IMR-90 (cell line): Measurements from ENCODE around the gene NUFIP2. TPM values are rescaled to one million over a fixed set of nuclear protein-coding genes. Genes with fewer than 3 reads are reported as not detected.

ENCODE experiments used
- ATAC-seq: fragments of 200-7000 bp; cut with Tn5 transposase; 2 replicates; pipeline ENCODE4 v1.9.1; 2020; ENCODE audit warnings: low read depth, mild to moderate bottlenecking, moderate library complexity
- BruUV-seq: library from RNA; stranded (reverse); fragments of 400-500 nt; replicated peaks from 2 replicates; lab custom pipeline; 2021; lab: Mats Ljungman, UMichigan
- CTCF ChIA-PET: fragments of 300-600 bp; formaldehyde crosslinking; extraction: SDS; loops from one replicate; lab custom pipeline; 2021; ENCODE audit warnings: antibody characterized with exemption; lab: Yijun Ruan, JAX
- POLR2A ChIA-PET: fragments of 300-600 bp; sonication (Branson Sonifier 250); formaldehyde crosslinking; loops from one replicate; lab custom pipeline; 2022; ENCODE audit warnings: antibody characterized with exemption; ENCODE audit not compliant: unreplicated experiment; lab: Charles Lee
- DNase-seq: peaks from one replicate; pipeline ENCODE4 v3.0.0; 2013
- H2AFZ ChIP-seq: replicated peaks from 2 replicates; pipeline ENCODE3; 2013; ENCODE audit warnings: low read length, mild to moderate bottlenecking; ENCODE audit not compliant: poor library complexity
- H2AK5ac ChIP-seq: 2 replicates; pipeline ENCODE4 v1.6.1; 2013; ENCODE audit warnings: low read depth, low read length, inconsistent platforms
- H2AK9ac ChIP-seq: replicated peaks from 2 replicates; pipeline ENCODE3; 2013; ENCODE audit warnings: mild to moderate bottlenecking, low read depth, low read length, moderate library complexity; ENCODE audit not compliant: poor library complexity
- H2BK120ac ChIP-seq: 2 replicates; pipeline ENCODE4 v1.6.1; 2013; ENCODE audit warnings: low read depth, low read length, inconsistent platforms
- H2BK15ac ChIP-seq: 3 replicates; pipeline ENCODE4 v1.6.1; 2013; ENCODE audit warnings: low read depth, low read length, inconsistent platforms
- H2BK20ac ChIP-seq: 2 replicates; pipeline ENCODE4 v1.6.1; 2013; ENCODE audit warnings: low read depth, mild to moderate bottlenecking, inconsistent platforms, low read length, moderate library complexity
- H2BK5ac ChIP-seq: 2 replicates; pipeline ENCODE4 v1.6.1; 2013; ENCODE audit warnings: mild to moderate bottlenecking, low read depth, low read length, inconsistent platforms; ENCODE audit not compliant: poor library complexity, severe bottlenecking
- H3K14ac ChIP-seq: replicated peaks from 2 replicates; pipeline ENCODE4 v1.6.1; 2013; ENCODE audit warnings: low read depth, low read length, inconsistent platforms
- H3K18ac ChIP-seq: 2 replicates; pipeline ENCODE4 v1.6.1; 2013; ENCODE audit warnings: low read depth, low read length, control low read depth
- H3K23ac ChIP-seq: 2 replicates; pipeline ENCODE4 v1.6.1; 2013; ENCODE audit warnings: low read depth, low read length, inconsistent platforms
- H3K27ac ChIP-seq: 2 replicates; pipeline ENCODE4 v1.5.1; 2013; ENCODE audit warnings: mild to moderate bottlenecking, control low read depth, low read length; ENCODE audit not compliant: insufficient read depth
- H3K27me3 ChIP-seq: 2 replicates; pipeline ENCODE4 v1.6.1; 2013; ENCODE audit warnings: low read length; ENCODE audit not compliant: control insufficient read depth, insufficient read depth
- H3K36me3 ChIP-seq: 2 replicates; pipeline ENCODE4 v1.6.1; 2013; ENCODE audit warnings: low read length, mixed read lengths; ENCODE audit not compliant: control insufficient read depth, insufficient read depth
- H3K4ac ChIP-seq: 2 replicates; pipeline ENCODE4 v1.6.1; 2013; ENCODE audit warnings: low read depth, low read length, inconsistent platforms
- H3K4me1 ChIP-seq: 2 replicates; pipeline ENCODE4 v1.6.1; 2013; ENCODE audit warnings: low read length, mixed read lengths; ENCODE audit not compliant: control insufficient read depth, insufficient read depth
- H3K4me2 ChIP-seq: 2 replicates; pipeline ENCODE4 v1.6.1; 2013; ENCODE audit warnings: low read depth, mild to moderate bottlenecking, control low read depth, low read length, moderate library complexity
- H3K4me3 ChIP-seq: 2 replicates; pipeline ENCODE4 v1.5.1; 2013; ENCODE audit warnings: low read depth, mild to moderate bottlenecking, control low read depth, low read length, moderate library complexity; ENCODE audit not compliant: insufficient read depth
- H3K56ac ChIP-seq: 2 replicates; pipeline ENCODE4 v1.6.1; 2013; ENCODE audit warnings: low read length, inconsistent platforms; ENCODE audit not compliant: insufficient read depth; ENCODE audit errors: extremely low read depth
- H3K79me1 ChIP-seq, 2 experiments: 2 replicates each; pipeline ENCODE4 v1.6.1; 2013; ENCODE audit warnings: low read length in 2 of 2, inconsistent platforms in 1 of 2, low read depth in 1 of 2
- H3K9ac ChIP-seq: 2 replicates; pipeline ENCODE4 v1.6.1; 2013; ENCODE audit warnings: low read depth, low read length, control low read depth
- H3K9me1 ChIP-seq: 2 replicates; pipeline ENCODE4 v1.6.1; 2013; ENCODE audit warnings: low read length, inconsistent platforms; ENCODE audit not compliant: insufficient read depth
- H3K9me3 ChIP-seq: 2 replicates; pipeline ENCODE4 v1.6.1; 2013; ENCODE audit warnings: low read length; ENCODE audit not compliant: control insufficient read depth, insufficient read depth
- H4K20me1 ChIP-seq: 2 replicates; pipeline ENCODE4 v1.6.1; 2013; ENCODE audit warnings: low read length, inconsistent platforms; ENCODE audit not compliant: insufficient read depth
- H4K5ac ChIP-seq: 2 replicates; pipeline ENCODE4 v1.6.1; 2013; ENCODE audit warnings: mild to moderate bottlenecking, low read depth, low read length, control low read depth
- H4K8ac ChIP-seq, 2 experiments: 2 replicates each; pipeline ENCODE4 v1.6.1; 2013; ENCODE audit warnings: low read depth in 2 of 2, low read length in 2 of 2, control low read depth in 1 of 2, inconsistent platforms in 1 of 2
- H4K91ac ChIP-seq: 2 replicates; pipeline ENCODE4 v1.6.1; 2013; ENCODE audit warnings: low read depth, low read length, inconsistent platforms; ENCODE audit not compliant: insufficient read depth
- BHLHE40 ChIP-seq: fragments of 150-350 bp; IDR thresholded peaks from 2 replicates; pipeline ENCODE4 v1.6.1; 2016; ENCODE audit warnings: mild to moderate bottlenecking, low read depth, low read length
- CEBPB ChIP-seq: IDR thresholded peaks from 2 replicates; pipeline ENCODE4 v1.6.1; 2012; ENCODE audit warnings: low read depth, low read length, improper control_type of control experiment
- CHD1 ChIP-seq: IDR thresholded peaks from 2 replicates; pipeline ENCODE4 v1.6.1; 2012; ENCODE audit warnings: low read depth, low read length, improper control_type of control experiment
- FOS ChIP-seq: fragments of 150-350 bp; IDR thresholded peaks from 2 replicates; pipeline ENCODE4 v1.6.1; 2016; ENCODE audit warnings: low read depth, low read length
- MAFK ChIP-seq: IDR thresholded peaks from 2 replicates; pipeline ENCODE4 v1.6.1; 2012; ENCODE audit warnings: low read depth, low read length, improper control_type of control experiment
- MAZ ChIP-seq: IDR thresholded peaks from 2 replicates; pipeline ENCODE4 v1.6.1; 2012; ENCODE audit warnings: low read depth, mild to moderate bottlenecking, low read length, improper control_type of control experiment, moderate library complexity, borderline replicate concordance
- MXI1 ChIP-seq: IDR thresholded peaks from 2 replicates; pipeline ENCODE4 v1.6.1; 2012; ENCODE audit warnings: low read depth, mild to moderate bottlenecking, low read length, moderate library complexity, borderline replicate concordance
- NFE2L2 ChIP-seq: fragments of 150-350 bp; IDR thresholded peaks from 2 replicates; pipeline ENCODE4 v1.6.1; 2016; ENCODE audit warnings: low read depth, mild to moderate bottlenecking, low read length
- POLR2A ChIP-seq: IDR thresholded peaks from 2 replicates; pipeline ENCODE4 v1.6.1; 2012; ENCODE audit warnings: mild to moderate bottlenecking, low read depth, low read length
- RAD21 ChIP-seq: IDR thresholded peaks from 2 replicates; pipeline ENCODE4 v1.6.1; 2012; ENCODE audit warnings: low read length, improper control_type of control experiment
- RCOR1 ChIP-seq: IDR thresholded peaks from 2 replicates; pipeline ENCODE4 v1.6.1; 2012; ENCODE audit warnings: mild to moderate bottlenecking, low read length, improper control_type of control experiment; ENCODE audit not compliant: insufficient replicate concordance
- RFX5 ChIP-seq: IDR thresholded peaks from 2 replicates; pipeline ENCODE4 v1.8.0; 2012; ENCODE audit warnings: low read depth, mild to moderate bottlenecking, low read length, moderate library complexity
- SMC3 ChIP-seq: fragments of 150-350 bp; IDR thresholded peaks from 2 replicates; pipeline ENCODE4 v1.6.1; 2016; ENCODE audit warnings: low read depth, mild to moderate bottlenecking, antibody characterized with exemption, low read length, moderate library complexity
- WGBS, 2 experiments: methylation state at CpG; one replicate each; pipeline versions ENCODE4 v1.1.5 to v1.1.7; 2013; ENCODE audit warnings: missing lambda C conversion rate in 2 of 2; ENCODE audit not compliant: insufficient read length in 1 of 2; ENCODE audit errors: extremely low coverage in 2 of 2; 5-methylcytosine and 5-hydroxymethylcytosine counted together
- dilution Hi-C: fragments of 300-500 bp; cut with HindIII; formaldehyde crosslinking; loops from one replicate; pipeline ENCODE4 v1.14.3; 2018; ENCODE audit warnings: low sequenced_read_pairs; ENCODE audit not compliant: unreplicated experiment
- in situ Hi-C: fragments of 300-500 bp; cut with MboI; formaldehyde crosslinking; loops from 3 replicates; pipeline ENCODE4 v1.14.3; 2019; ENCODE audit warnings: low sequenced_read_pairs, inconsistent platforms, mixed read lengths
- intact Hi-C: fragments of 100-400 bp; cut with micrococcal nuclease; formaldehyde crosslinking; loops from 2 replicates; pipeline ENCODE4 v1.10.0; 2022
- polyA plus RNA-seq, 3 experiments: library from polyadenylated mRNA; depleted of rRNA; stranded (reverse); fragments of >200 nt; gene quantifications; 2 replicates each; pipeline ENCODE4 v1.2.3, GENCODE V29; 2012; ENCODE audit warnings: low replicate concordance in 1 of 3
- total RNA-seq: library from RNA; depleted of rRNA; stranded (reverse); fragments of >200 nt; gene quantifications from 2 replicates; pipeline ENCODE4 v1.2.3, GENCODE V29; 2012
- TF ChIP-seq, protein P1 (sequence below): fragments of 150-350 bp; IDR thresholded peaks from 2 replicates; pipeline ENCODE4 v1.6.1; 2017; ENCODE audit warnings: mild to moderate bottlenecking, antibody characterized with exemption, low read length, low read depth
- TF ChIP-seq, protein P2 (sequence below): conservative IDR thresholded peaks from 2 replicates; pipeline ENCODE4 v1.5.1; 2012; ENCODE audit warnings: mild to moderate bottlenecking, low read depth, low read length, improper control_type of control experiment
- TF ChIP-seq, protein P3 (sequence below): fragments of 150-350 bp; IDR thresholded peaks from 2 replicates; pipeline ENCODE4 v1.6.1; 2016; ENCODE audit warnings: low read depth, mild to moderate bottlenecking, low read length, moderate library complexity, borderline replicate concordance

The NUFIP2 gene
- total and polyA plus RNA-seq, 2 of the 4 experiments (the other 2 are of a cell fraction), result 8.9 to 25.6 TPM

DNA sequence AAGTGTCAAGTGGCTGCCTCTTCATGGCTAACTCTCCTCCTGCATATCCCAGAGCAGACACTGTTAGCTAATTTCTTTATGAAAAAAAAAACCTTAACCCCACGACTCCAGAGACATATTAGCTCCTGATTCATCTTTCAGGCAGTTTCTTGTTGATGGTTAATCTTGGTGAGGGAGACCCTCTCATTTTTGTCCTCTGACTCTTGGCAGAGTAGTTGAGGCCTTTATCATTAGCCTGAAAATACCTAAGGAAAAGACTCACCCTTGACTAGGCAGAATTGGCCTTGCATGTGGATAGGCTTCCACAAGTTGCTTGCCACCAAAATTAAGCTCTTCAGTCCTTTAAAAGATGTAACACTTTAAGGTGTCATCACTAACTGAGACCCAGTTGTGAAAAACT, 43.3 kb downstream of the NUFIP2 start:
- H3K14ac ChIP-seq, result peak overlapping the region; percentile 41
- peaks cover 18% of the 10 kb centered on the region for H3K9me1 ChIP-seq
- peaks cover 18% of the 10 kb centered on the region for H3K4me1 ChIP-seq
- peak overlapping the region; percentile 96 for H2AK5ac ChIP-seq
- peak overlapping the region; percentile 88 for H3K4ac ChIP-seq
- peak; percentile 76 for ATAC-seq
- no peak overlapping the region; the same call in 1 of the 2 replicates for H3K9ac ChIP-seq
- H4K20me1 ChIP-seq, result no peaks in the 10 kb centered on the region
- H3K56ac ChIP-seq, result peak overlapping the region; percentile 72
- H4K8ac ChIP-seq, result peak overlapping the region; percentile 61 to 69
- in situ Hi-C loops (no loop called here), dilution Hi-C loops (no loop called here), intact Hi-C loops (no loop called here)
- no peak overlapping the region; the same call in 1 of the 2 replicates for H3K4me2 ChIP-seq
- no CpG with 5 or more reads among the region's 1 CpG for WGBS, 2 experiments
- H2AK9ac ChIP-seq, result no peak overlapping the region
- no peaks in the 10 kb centered on the region for H3K9me3 ChIP-seq
- peak overlapping the region; percentile 90 for H4K91ac ChIP-seq
- TF ChIP-seq CHD1 (no peak), MAFK (peak; percentile 58), FOS (peak; percentile 61), MXI1 (no peak), BHLHE40 (no peak), CEBPB (no peak), RFX5 (no peak), POLR2A (no peak), RCOR1 (peak; percentile 65), NFE2L2 (peak; percentile 85), MAZ (no peak), RAD21 (no peak; the same call in 1 of the 2 replicates), SMC3 (no peak)
- TF ChIP-seq, protein P1, sequence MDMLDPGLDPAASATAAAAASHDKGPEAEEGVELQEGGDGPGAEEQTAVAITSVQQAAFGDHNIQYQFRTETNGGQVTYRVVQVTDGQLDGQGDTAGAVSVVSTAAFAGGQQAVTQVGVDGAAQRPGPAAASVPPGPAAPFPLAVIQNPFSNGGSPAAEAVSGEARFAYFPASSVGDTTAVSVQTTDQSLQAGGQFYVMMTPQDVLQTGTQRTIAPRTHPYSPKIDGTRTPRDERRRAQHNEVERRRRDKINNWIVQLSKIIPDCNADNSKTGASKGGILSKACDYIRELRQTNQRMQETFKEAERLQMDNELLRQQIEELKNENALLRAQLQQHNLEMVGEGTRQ, result no peak
- TF ChIP-seq, protein P2, sequence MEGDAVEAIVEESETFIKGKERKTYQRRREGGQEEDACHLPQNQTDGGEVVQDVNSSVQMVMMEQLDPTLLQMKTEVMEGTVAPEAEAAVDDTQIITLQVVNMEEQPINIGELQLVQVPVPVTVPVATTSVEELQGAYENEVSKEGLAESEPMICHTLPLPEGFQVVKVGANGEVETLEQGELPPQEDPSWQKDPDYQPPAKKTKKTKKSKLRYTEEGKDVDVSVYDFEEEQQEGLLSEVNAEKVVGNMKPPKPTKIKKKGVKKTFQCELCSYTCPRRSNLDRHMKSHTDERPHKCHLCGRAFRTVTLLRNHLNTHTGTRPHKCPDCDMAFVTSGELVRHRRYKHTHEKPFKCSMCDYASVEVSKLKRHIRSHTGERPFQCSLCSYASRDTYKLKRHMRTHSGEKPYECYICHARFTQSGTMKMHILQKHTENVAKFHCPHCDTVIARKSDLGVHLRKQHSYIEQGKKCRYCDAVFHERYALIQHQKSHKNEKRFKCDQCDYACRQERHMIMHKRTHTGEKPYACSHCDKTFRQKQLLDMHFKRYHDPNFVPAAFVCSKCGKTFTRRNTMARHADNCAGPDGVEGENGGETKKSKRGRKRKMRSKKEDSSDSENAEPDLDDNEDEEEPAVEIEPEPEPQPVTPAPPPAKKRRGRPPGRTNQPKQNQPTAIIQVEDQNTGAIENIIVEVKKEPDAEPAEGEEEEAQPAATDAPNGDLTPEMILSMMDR, result no peak
- TF ChIP-seq, protein P3, sequence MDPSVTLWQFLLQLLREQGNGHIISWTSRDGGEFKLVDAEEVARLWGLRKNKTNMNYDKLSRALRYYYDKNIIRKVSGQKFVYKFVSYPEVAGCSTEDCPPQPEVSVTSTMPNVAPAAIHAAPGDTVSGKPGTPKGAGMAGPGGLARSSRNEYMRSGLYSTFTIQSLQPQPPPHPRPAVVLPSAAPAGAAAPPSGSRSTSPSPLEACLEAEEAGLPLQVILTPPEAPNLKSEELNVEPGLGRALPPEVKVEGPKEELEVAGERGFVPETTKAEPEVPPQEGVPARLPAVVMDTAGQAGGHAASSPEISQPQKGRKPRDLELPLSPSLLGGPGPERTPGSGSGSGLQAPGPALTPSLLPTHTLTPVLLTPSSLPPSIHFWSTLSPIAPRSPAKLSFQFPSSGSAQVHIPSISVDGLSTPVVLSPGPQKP, result no peak
- POLR2A ChIA-PET, result interaction anchor here (1.1 kb wide), 1 partner anchor 102 kb away, joined by 4 read pairs; no protein-coding TSS in a partner anchor
- H4K5ac ChIP-seq, result no peak overlapping the region; the same call in 1 of the 2 replicates
- H3K27me3 ChIP-seq, result no peaks in the 10 kb centered on the region
- H3K4me3 ChIP-seq, result no peak overlapping the region
- BruUV-seq, result no TSS peak
- H3K27ac ChIP-seq, result peak overlapping the region; percentile 53
- DNase-seq, result peak; percentile 93
- peaks cover 0 to 42% of the 10 kb centered on the region in 2 experiments; a peak in 2 of 4 replicates for H3K79me1 ChIP-seq
- peak overlapping the region; percentile 92 for H2BK5ac ChIP-seq
- H3K36me3 ChIP-seq, result no peaks in the 10 kb centered on the region
- H2BK120ac ChIP-seq, result peak overlapping the region; percentile 87
- peak overlapping the region; percentile 65 for H3K23ac ChIP-seq
- CTCF ChIA-PET, result interaction anchor here (0.8 to 2.2 kb wide), 5 partner anchors 25 to 102 kb away, joined by 3 to 10 read pairs (median 3); partner anchors contain the start of gene MYO18A
- H2BK20ac ChIP-seq, result peak overlapping the region; percentile 87
- no peak overlapping the region for H2AFZ ChIP-seq
- H3K18ac ChIP-seq, result peak overlapping the region; percentile 10; the same call in 1 of the 2 replicates
- H2BK15ac ChIP-seq, result peak overlapping the region; percentile 88
